DND-41 (cell line): ENCODE results near the gene PCDH9.

Experiments used
- ATAC-seq: fragments of 200-7000 bp; cut with Tn5 transposase; 3 replicates; pipeline ENCODE4 v1.9.1; 2021; ENCODE audit warnings: low read depth; ENCODE audit not compliant: insufficient read depth
- DNase-seq: peaks from one replicate; pipeline ENCODE4 v3.0.0-alpha.2; 2020
- H2AFZ ChIP-seq: 2 replicates; pipeline ENCODE4 v1.6.0; 2012; ENCODE audit warnings: low read depth, low read length
- H3K27ac ChIP-seq: 2 replicates; pipeline ENCODE4 v1.5.1; 2012; ENCODE audit warnings: low read length, inconsistent platforms
- H3K27me3 ChIP-seq: fragments of 200-600 bp; sonication (generic); 2 replicates; pipeline ENCODE4 v1.6.0; 2012; ENCODE audit warnings: low read length, mild to moderate bottlenecking, inconsistent platforms; ENCODE audit not compliant: insufficient read depth, poor library complexity
- H3K36me3 ChIP-seq: 2 replicates; pipeline ENCODE4 v1.5.1; 2012; ENCODE audit warnings: low read length, inconsistent platforms; ENCODE audit not compliant: insufficient read depth
- H3K4me1 ChIP-seq: 2 replicates; pipeline ENCODE4 v1.5.1; 2012; ENCODE audit warnings: mild to moderate bottlenecking, low read length; ENCODE audit not compliant: insufficient read depth
- H3K4me2 ChIP-seq: 2 replicates; pipeline ENCODE4 v1.6.0; 2012; ENCODE audit warnings: mild to moderate bottlenecking, moderate library complexity, low read length, inconsistent platforms; ENCODE audit not compliant: insufficient read depth
- H3K4me3 ChIP-seq, 2 experiments: fragments of 200-600 bp in 1 of 2; shearing (Covaris generic) in 1 of 2; 2 replicates each; pipeline ENCODE4 v1.5.1; 2012 to 2016; ENCODE audit warnings: inconsistent platforms in 2 of 2, low read length in 2 of 2, mild to moderate bottlenecking in 2 of 2, low read depth in 1 of 2, moderate library complexity in 1 of 2
- H3K79me2 ChIP-seq: 2 replicates; pipeline ENCODE4 v1.6.0; 2012; ENCODE audit warnings: low read length, inconsistent platforms; ENCODE audit not compliant: insufficient read depth
- H3K9ac ChIP-seq: 2 replicates; pipeline ENCODE4 v1.6.0; 2012; ENCODE audit warnings: low read depth, mild to moderate bottlenecking, inconsistent platforms, low read length, moderate library complexity
- H3K9me3 ChIP-seq: 2 replicates; pipeline ENCODE4 v1.5.1; 2012; ENCODE audit warnings: low read length, moderate library complexity, mild to moderate bottlenecking, inconsistent platforms; ENCODE audit not compliant: insufficient read depth, severe bottlenecking
- H4K20me1 ChIP-seq: 2 replicates; pipeline ENCODE4 v1.6.0; 2012; ENCODE audit warnings: low read length; ENCODE audit not compliant: insufficient read depth
- EZH2 ChIP-seq: IDR thresholded peaks from 3 replicates; pipeline ENCODE4 v1.6.1; 2012; ENCODE audit warnings: borderline replicate concordance, low read depth, mild to moderate bottlenecking, moderate library complexity, low read length, inconsistent platforms; ENCODE audit not compliant: severe bottlenecking
- TF ChIP-seq, protein P1 (sequence below): IDR thresholded peaks from 2 replicates; pipeline ENCODE4 v1.5.1; 2012; ENCODE audit warnings: borderline replicate concordance, low read length, moderate library complexity, mild to moderate bottlenecking; ENCODE audit not compliant: poor library complexity, severe bottlenecking; ENCODE audit errors: extremely low read depth

PCDH9 gene

GRCh38 chr13:66546534-66547379, 683.4 kb downstream of the PCDH9 start:
- Histone ChIP-seq H3K4me3 (no peak overlapping the region), H3K79me2 (no peaks in the 10 kb centered on the region), H3K4me1 (no peaks in the 10 kb centered on the region), H2AFZ (no peak overlapping the region), H3K36me3 (no peaks in the 10 kb centered on the region), H3K27ac (no peak overlapping the region), H3K9me3 (no peaks in the 10 kb centered on the region), H3K9ac (no peak overlapping the region), H4K20me1 (no peaks in the 10 kb centered on the region), H3K27me3 (no peaks in the 10 kb centered on the region), H3K4me2 (no peak overlapping the region)
- no peak for DNase-seq
- no peak for ATAC-seq
- TF ChIP-seq, protein P1, sequence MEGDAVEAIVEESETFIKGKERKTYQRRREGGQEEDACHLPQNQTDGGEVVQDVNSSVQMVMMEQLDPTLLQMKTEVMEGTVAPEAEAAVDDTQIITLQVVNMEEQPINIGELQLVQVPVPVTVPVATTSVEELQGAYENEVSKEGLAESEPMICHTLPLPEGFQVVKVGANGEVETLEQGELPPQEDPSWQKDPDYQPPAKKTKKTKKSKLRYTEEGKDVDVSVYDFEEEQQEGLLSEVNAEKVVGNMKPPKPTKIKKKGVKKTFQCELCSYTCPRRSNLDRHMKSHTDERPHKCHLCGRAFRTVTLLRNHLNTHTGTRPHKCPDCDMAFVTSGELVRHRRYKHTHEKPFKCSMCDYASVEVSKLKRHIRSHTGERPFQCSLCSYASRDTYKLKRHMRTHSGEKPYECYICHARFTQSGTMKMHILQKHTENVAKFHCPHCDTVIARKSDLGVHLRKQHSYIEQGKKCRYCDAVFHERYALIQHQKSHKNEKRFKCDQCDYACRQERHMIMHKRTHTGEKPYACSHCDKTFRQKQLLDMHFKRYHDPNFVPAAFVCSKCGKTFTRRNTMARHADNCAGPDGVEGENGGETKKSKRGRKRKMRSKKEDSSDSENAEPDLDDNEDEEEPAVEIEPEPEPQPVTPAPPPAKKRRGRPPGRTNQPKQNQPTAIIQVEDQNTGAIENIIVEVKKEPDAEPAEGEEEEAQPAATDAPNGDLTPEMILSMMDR: no peak
- no peak for TF ChIP-seq EZH2

DNA sequence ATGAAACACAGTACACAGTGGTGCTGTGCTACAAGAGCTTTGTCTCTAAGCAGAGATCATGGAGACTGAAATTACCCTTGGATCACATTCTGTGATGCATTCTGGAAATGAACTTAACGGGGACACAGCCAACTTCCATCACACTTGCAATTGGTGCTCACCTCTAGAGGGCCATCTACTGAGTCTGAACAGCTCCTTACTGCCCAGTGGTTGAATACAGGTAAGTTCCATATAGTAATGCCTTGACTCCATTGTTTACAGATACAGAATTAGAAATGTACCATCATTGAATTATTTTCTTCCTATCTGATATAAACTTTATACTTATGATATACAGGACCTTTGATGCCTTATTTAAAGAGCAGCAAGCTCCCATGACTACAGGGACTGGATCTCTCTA, 686.4 kb downstream of the PCDH9 start:
- ATAC-seq (no peak), DNase-seq (no peak)
- no peak overlapping the region for H3K4me2 ChIP-seq
- TF ChIP-seq, protein P1: peak; percentile 13
- TF ChIP-seq EZH2: no peak
- H3K4me1 ChIP-seq: no peaks in the 10 kb centered on the region
- H3K27ac ChIP-seq: no peak overlapping the region
- no peaks in the 10 kb centered on the region for H3K27me3 ChIP-seq
- H3K36me3 ChIP-seq: no peaks in the 10 kb centered on the region
- no peaks in the 10 kb centered on the region for H3K79me2 ChIP-seq
- no peak overlapping the region for H2AFZ ChIP-seq
- H3K9me3 ChIP-seq: no peaks in the 10 kb centered on the region
- no peak overlapping the region for H3K4me3 ChIP-seq
- no peaks in the 10 kb centered on the region for H4K20me1 ChIP-seq
- H3K9ac ChIP-seq: no peak overlapping the region

- no peaks in the 10 kb centered on the region for H3K27me3 ChIP-seq
- no peaks in the 10 kb centered on the region for H3K4me1 ChIP-seq
- H4K20me1 ChIP-seq: no peaks in the 10 kb centered on the region
- DNase-seq: no peak
- TF ChIP-seq EZH2: no peak
- TF ChIP-seq, protein P1: no peak
- no peak overlapping the region for H3K27ac ChIP-seq
- H2AFZ ChIP-seq: no peak overlapping the region
- H3K79me2 ChIP-seq: no peaks in the 10 kb centered on the region
- no peaks in the 10 kb centered on the region for H3K9me3 ChIP-seq
- no peak overlapping the region for H3K4me2 ChIP-seq
- H3K4me3 ChIP-seq: no peak overlapping the region
- no peak for ATAC-seq
- H3K36me3 ChIP-seq: no peaks in the 10 kb centered on the region
- H3K9ac ChIP-seq: no peak overlapping the region
Observed at GRCh38 chr13:66537417-66537816, 692.7 kb downstream of the PCDH9 start.
